Measurements from ENCODE around the gene FGFR3. TPM values are rescaled to one million over a fixed set of nuclear protein-coding genes. Genes with fewer than 3 reads are reported as not detected.

The FGFR3 gene
- total and polyA plus RNA-seq, 10 of the 15 experiments (the other 5 are each of a cell fraction or from before 2014, with no cell fraction given) = 0.05 to 0.33 (median 0.18) TPM; not detected in 6

DNA sequence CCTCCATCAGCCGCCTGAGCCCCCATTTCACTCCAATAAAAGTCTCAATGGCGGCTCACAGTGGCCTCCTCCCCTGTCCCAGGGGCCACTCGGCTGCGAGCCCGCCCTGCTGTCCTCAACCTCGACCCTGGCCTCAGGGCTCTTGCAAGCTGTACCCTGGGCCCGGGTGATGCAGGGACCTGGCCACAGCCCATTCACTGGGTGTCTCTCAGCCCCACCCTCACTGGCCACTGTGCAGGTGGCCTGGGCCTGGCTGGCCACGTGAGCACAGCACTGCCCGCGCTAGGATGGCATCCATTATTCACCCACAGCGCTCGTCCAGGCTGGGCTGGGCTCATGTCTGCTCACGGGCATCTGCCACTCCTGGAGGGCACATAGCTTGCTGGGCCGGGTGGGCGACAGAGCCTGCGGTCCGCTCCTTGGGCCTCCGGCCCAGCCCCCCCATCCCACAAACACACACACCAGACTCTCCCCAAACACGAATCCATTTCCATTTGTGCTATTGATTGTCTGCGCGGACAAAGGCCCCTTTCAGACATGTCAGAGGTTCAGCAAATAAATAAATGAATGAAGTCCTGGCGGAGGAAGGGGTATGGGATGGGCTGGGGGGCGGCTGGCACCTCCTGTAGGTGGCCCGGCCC is 16.5 kb upstream of the FGFR3 start:
- H3K79me2 ChIP-seq (ENCODE audit: control insufficient read depth, insufficient read depth, low read length) = no peaks in the 10 kb centered on the region
- RAD21 ChIA-PET (ENCODE audit: unreplicated experiment) = no interaction called here
- no peak overlapping the region for H3K9ac ChIP-seq (ENCODE audit: control insufficient read depth, insufficient read depth, low read length)
- TF ChIP-seq CHD2 (IDR thresholded peaks at IDR 0.05; ENCODE audit: borderline replicate concordance, low read depth, low read length) = no peak
- H3K4me3 ChIP-seq = no peak overlapping the region
- no peaks in the 10 kb centered on the region for H3K36me3 ChIP-seq (ENCODE audit: control insufficient read depth in 2 of 2, insufficient read depth in 2 of 2, low read length in 1 of 2)
- no peaks in the 10 kb centered on the region; the same call in 1 of the 2 replicates for H3K4me1 ChIP-seq (ENCODE audit: control insufficient read depth, insufficient read depth, low read length)
- no TSS peak for BruUV-seq (replicated peaks)
- H2AFZ ChIP-seq (ENCODE audit: control insufficient read depth, low read depth, low read length) = no peak overlapping the region
- H3K4me2 ChIP-seq (ENCODE audit: control insufficient read depth, insufficient read depth) = no peak overlapping the region
- no peaks in the 10 kb centered on the region for H4K20me1 ChIP-seq (ENCODE audit: control insufficient read depth, insufficient read depth)
- CTCF ChIA-PET = no interaction called here
- DNase-seq (ENCODE audit: low read depth, low spot score) (no peak), FAIRE-seq (no peak), ATAC-seq (no peak)
- SMC1A ChIA-PET (ENCODE audit: uncharacterized antibody, unreplicated experiment) = no interaction called here
- POLR2A ChIA-PET = no interaction called here
- 31% methylated on average over 24 of the region's 24 CpGs for WGBS (ENCODE audit: insufficient coverage, insufficient replicate concordance, low lambda C conversion rate, missing lambda C conversion rate)
- H3K9me3 ChIP-seq (replicated peaks; ENCODE audit: control insufficient read depth, insufficient read depth, low read length) = no peaks in the 10 kb centered on the region
- intact Hi-C loops (cut with micrococcal nuclease; ENCODE audit: unreplicated experiment) = no loop called here
- H3K27me3 ChIP-seq (replicated peaks in 1 of 2; ENCODE audit: control insufficient read depth in 2 of 2, insufficient read depth in 2 of 2, low read length in 1 of 2) = no peaks in the 10 kb centered on the region; a peak in 2 of 4 replicates
- in situ Hi-C loops (cut with MboI) = no loop called here
- no peak overlapping the region for H3K27ac ChIP-seq (ENCODE audit: control insufficient read depth, insufficient read depth)

DNA sequence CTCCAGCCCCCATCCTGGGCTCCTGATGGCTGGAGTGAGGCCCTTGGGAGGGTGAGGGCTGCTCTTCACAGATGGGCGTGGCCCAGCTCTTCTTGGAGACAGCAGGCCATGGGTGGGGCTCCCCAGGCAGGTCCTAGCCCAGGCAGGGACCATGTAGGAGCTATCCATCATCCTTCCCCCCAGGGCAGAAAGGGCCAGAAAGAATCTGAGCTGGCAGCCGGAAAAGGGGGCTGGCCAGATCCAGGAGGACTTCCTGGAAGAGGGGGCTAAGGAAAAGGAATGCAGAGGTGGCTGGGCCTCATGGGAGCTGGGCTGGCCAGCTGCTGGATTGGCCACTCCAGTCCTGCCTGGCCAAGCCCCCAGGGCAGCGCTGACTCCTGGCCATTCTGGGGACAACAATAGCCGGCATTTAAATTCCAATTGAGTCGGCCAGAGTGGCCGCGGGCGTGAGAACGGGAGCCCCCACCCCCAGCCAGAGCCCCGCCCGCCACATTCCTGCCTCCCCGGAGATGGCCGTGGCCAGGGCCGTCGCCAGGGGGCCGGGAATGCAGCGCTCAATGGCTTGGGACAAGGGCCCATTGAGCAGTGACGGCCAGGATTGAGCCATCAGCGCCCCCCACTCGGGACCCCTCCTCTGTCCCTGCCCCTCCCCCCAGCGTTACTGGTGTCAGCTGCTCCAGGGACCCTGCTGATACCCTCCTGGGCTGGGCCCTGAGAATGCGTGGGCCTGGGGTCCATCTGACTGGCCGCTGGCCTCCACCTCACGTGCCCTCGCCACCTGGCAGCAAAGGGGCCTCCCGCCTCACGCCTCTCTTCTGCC is 15.1 kb upstream of the FGFR3 start:
- TF ChIP-seq NFIC (IDR thresholded peaks at IDR 0.05; ENCODE audit: low read depth, low read length) (no peak), CHD4 (IDR thresholded peaks at IDR 0.05) (no peak), NRF1 (conservative IDR thresholded peaks at IDR 0.05; ENCODE audit: low read depth, low read length) (no peak), CREB1 (IDR thresholded peaks at IDR 0.05; ENCODE audit: low read depth) (no peak), TARDBP (IDR thresholded peaks at IDR 0.05; ENCODE audit: borderline replicate concordance) (no peak)
- TF ChIP-seq, protein P1, sequence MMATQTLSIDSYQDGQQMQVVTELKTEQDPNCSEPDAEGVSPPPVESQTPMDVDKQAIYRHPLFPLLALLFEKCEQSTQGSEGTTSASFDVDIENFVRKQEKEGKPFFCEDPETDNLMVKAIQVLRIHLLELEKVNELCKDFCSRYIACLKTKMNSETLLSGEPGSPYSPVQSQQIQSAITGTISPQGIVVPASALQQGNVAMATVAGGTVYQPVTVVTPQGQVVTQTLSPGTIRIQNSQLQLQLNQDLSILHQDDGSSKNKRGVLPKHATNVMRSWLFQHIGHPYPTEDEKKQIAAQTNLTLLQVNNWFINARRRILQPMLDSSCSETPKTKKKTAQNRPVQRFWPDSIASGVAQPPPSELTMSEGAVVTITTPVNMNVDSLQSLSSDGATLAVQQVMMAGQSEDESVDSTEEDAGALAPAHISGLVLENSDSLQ (IDR thresholded peaks at IDR 0.05) = no peak
- Histone ChIP-seq H3K4me3 (no peak overlapping the region), H3K4me1 (ENCODE audit: control insufficient read depth, insufficient read depth, low read length) (no peaks in the 10 kb centered on the region), H2AFZ (ENCODE audit: control insufficient read depth, low read depth, low read length) (no peak overlapping the region), H4K20me1 (ENCODE audit: control insufficient read depth, insufficient read depth) (no peaks in the 10 kb centered on the region), H3K9ac (ENCODE audit: control insufficient read depth, insufficient read depth, low read length) (no peak overlapping the region), H3K27me3 (replicated peaks in 1 of 2; ENCODE audit: control insufficient read depth in 2 of 2, insufficient read depth in 2 of 2, low read length in 1 of 2) (no peaks in the 10 kb centered on the region; a peak in 2 of 4 replicates), H3K27ac (ENCODE audit: control insufficient read depth, insufficient read depth) (no peak overlapping the region), H3K4me2 (ENCODE audit: control insufficient read depth, insufficient read depth) (no peak overlapping the region), H3K9me3 (replicated peaks; ENCODE audit: control insufficient read depth, insufficient read depth, low read length) (no peaks in the 10 kb centered on the region), H3K79me2 (ENCODE audit: control insufficient read depth, insufficient read depth, low read length) (no peaks in the 10 kb centered on the region), H3K36me3 (ENCODE audit: control insufficient read depth in 2 of 2, insufficient read depth in 2 of 2, low read length in 1 of 2) (no peaks in the 10 kb centered on the region)
- no peak for DNase-seq (ENCODE audit: low read depth, low spot score)
- in situ Hi-C loops (cut with MboI) (no loop called here), intact Hi-C loops (cut with micrococcal nuclease; ENCODE audit: unreplicated experiment) (no loop called here)
- no TSS peak for BruUV-seq (replicated peaks)
- 0 out of 3 replicates have a peak, but pooled peaks have one; percentile 10 for ATAC-seq
- POLR2A ChIA-PET = interaction anchor here (0.6 kb wide), 1 partner anchor 95 kb away, joined by 5 read pairs; no protein-coding TSS in a partner anchor
- RAD21 ChIA-PET (ENCODE audit: unreplicated experiment) = no interaction called here
- WGBS (ENCODE audit: insufficient coverage, insufficient replicate concordance, low lambda C conversion rate, missing lambda C conversion rate) = 46% methylated on average over 21 of the region's 27 CpGs
- CTCF ChIA-PET = interaction anchor here (0.5 to 0.9 kb wide), 3 partner anchors 10 to 55 kb away, joined by 3 read pairs; no protein-coding TSS in a partner anchor
- SMC1A ChIA-PET (ENCODE audit: uncharacterized antibody, unreplicated experiment) = no interaction called here
- FAIRE-seq = no peak
